ENCODE measurements around the gene TPRA1.
A peak's percentile ranks its signal among the peaks of the same experiment; 100 is the strongest.

The TPRA1 gene

DNA sequence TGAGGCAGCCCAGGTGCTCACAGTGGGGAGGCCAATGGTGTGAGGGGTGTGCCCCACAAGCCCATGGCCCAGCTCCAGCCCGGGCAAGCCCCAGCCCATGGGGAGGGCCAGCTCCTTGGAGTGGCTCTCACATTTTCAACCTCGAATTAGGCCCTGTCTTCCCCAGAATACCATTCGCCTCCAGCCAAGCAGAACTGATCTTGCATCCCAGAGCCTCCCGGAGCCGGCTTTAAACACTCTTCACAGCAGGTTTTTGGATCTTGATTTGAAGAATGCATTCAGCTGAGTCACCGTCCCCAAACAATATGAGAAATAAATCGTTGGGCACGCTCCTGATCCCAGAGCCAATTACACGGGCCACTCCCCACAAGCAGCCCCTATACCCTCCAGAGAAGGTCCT, 23.7 kb downstream of the TPRA1 start:
- H3K4me1 Mint-ChIP-seq = no peaks in the 10 kb centered on the region
- ATAC-seq = no peak
- H3K4me3 Mint-ChIP-seq = no peak overlapping the region
- peaks cover 14% of the 10 kb centered on the region for H3K36me3 Mint-ChIP-seq
- no peaks in the 10 kb centered on the region for H3K9me3 Mint-ChIP-seq
- DNase-seq (ENCODE audit: low spot score in 2 of 2) = no peak
- H3K27ac Mint-ChIP-seq = no peak overlapping the region

DNA sequence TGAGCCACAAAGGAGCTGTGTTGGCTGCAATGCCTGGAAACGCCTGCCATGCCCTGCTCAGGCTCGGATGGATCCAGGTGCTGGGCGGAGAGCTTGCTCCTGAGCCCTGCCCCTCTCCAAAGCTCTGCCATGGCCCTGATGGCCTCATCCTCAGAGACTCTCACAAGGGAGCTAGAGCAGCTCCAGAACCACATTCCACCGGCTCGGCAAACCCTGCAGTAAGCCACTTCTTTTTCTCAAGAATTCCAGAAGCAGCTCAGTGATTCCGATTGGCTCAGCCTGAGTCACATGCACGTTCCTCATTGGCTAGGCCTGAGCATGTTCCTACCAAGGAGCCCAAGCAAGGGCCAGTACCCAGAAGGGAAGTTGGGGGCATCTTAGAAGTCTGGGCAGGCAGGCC, 24.8 kb downstream of the TPRA1 start:
- Mint-ChIP-seq H3K4me3 (no peak overlapping the region), H3K27ac (no peak overlapping the region), H3K36me3 (peaks cover 5% of the 10 kb centered on the region), H3K9me3 (peaks cover under 1% of the 10 kb centered on the region), H3K4me1 (peaks cover 1% of the 10 kb centered on the region)
- DNase-seq (ENCODE audit: low spot score in 2 of 2) = no peak
- ATAC-seq = no peak

DNA sequence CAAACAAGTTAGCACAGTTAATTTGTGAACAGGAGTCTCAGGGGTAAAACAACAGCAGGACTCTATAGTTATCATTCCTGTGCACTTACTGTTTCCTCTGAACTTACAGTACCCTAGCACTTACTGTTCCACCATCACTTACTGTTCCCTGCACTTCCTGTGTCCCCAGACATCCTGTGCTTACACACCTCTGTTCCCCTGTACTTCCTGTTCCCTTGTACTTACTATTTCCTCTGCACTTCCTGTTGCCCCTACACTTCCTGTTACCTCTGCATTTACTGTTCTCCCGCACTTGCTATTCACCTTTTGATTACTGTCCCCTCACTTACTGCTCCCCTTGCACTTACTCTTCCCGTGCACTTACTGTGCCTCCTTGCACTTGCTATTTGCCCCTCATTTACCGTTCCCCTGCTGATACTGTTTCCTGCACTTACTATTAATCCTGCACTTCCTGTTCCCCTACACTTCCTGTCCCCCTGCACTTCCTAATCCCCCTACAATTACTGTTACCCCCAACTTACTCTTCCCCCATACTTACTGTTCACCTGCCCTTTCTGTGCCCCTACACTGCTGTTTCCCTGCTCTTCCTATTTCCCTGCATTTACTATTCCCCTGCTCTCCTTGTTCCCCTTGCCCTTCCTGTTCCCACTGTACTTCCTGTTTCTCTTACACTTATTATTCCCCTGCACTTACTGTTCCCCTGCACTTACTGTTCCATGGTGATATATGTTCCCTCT, 30.3 kb downstream of the TPRA1 start:
- Mint-ChIP-seq H3K27ac (no peak overlapping the region), H3K4me1 (peaks cover 12% of the 10 kb centered on the region), H3K4me3 (no peak overlapping the region), H3K36me3 (peaks cover 4% of the 10 kb centered on the region), H3K9me3 (peaks cover 11% of the 10 kb centered on the region)
- no peak for DNase-seq (ENCODE audit: low spot score in 2 of 2)
- ATAC-seq = no peak

DNA sequence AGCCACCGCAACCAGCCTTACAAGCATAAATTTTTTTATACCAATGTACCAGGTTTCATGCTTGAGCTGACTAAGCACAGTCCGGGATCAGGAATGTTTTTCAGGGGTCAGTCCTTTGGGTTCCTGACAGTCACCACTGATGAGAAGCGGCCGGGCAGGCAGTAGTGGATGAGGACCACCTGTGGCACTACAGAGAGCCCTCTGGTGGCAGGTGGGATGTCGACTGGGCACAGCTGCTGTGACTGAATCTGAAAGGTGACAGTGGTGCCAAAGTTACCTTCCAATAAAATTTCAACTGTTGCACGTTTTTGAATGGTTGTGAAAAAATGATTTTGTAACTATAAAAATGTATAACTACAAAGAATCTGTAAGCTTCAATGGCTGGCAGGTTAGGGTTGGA, 34.0 kb downstream of the TPRA1 start:
- H3K4me1 Mint-ChIP-seq = peaks cover 12% of the 10 kb centered on the region
- no peak for DNase-seq (ENCODE audit: low spot score in 2 of 2)
- ATAC-seq = no peak
- H3K9me3 Mint-ChIP-seq = peaks cover 11% of the 10 kb centered on the region
- H3K4me3 Mint-ChIP-seq = no peak overlapping the region
- no peak overlapping the region for H3K27ac Mint-ChIP-seq
- H3K36me3 Mint-ChIP-seq = no peaks in the 10 kb centered on the region

DNA sequence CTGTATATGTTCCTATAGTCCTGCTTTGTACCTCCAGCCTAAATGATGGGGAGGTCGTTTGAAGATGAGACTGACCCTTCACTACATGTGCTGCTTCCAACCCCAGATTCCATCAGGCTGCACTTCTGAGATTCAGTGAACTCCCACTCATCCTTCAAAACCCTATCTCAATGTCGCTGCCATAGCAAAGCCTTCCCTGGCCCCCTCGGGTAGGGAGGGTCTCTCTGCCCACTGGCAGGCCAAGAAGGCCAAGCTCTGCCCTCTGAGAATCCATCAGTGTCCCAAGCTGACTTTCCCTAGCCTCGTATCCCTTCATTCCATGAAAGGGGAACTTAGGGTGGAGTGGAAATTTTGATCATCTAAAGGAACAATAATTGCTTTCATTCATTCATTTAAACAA, 35.4 kb downstream of the TPRA1 start:
- Mint-ChIP-seq H3K27ac (no peak overlapping the region), H3K36me3 (no peaks in the 10 kb centered on the region), H3K9me3 (peaks cover 5% of the 10 kb centered on the region), H3K4me3 (no peak overlapping the region), H3K4me1 (peaks cover 5% of the 10 kb centered on the region)
- ATAC-seq = no peak
- DNase-seq (ENCODE audit: low spot score in 2 of 2) = no peak

DNA sequence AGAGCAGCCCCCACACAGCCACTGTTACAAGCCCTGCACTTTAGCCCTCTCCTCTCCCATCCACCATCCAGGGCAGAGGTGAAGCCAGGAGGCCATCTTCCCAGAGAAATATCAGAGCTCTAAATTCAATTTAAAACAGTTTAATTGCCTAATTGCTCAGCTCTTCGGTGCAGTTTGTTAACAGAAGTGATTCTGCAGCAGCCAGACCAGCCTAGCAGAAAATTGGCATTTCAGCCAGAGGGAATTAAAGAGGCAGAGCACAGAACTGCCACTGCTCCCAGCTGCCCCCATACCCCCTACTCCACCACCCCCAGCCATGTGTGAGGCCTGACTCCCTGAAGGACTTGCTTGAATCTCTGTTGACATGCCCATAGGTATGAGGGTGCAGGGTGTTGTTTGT, 38.5 kb downstream of the TPRA1 start:
- no peak for DNase-seq (ENCODE audit: low spot score in 2 of 2)
- Mint-ChIP-seq H3K9me3 (no peaks in the 10 kb centered on the region), H3K36me3 (no peaks in the 10 kb centered on the region), H3K4me3 (no peak overlapping the region), H3K27ac (no peak overlapping the region), H3K4me1 (peaks cover 10% of the 10 kb centered on the region)
- ATAC-seq = no peak

DNA sequence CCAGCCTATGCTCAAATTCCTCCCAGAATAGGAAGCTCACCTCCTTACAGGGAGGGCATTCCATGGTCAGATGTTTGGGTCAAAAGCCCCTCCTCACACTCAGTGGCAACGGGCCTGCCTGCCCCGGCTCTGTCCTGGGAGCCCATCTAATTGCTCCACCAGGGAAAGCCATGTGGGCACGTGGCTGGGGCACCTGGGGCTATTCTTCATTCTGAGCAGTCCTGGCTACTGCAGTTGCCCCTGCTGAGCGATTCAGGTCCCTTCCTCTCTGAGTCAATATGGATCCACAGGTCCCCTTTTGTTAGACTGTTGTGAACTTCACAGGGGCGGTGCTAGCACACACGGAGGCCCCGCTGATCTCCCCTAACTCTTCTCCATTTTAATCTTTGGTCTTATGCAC, 39.4 kb downstream of the TPRA1 start:
- ATAC-seq (no peak), DNase-seq (ENCODE audit: low spot score in 2 of 2) (no peak)
- Mint-ChIP-seq H3K9me3 (no peaks in the 10 kb centered on the region), H3K36me3 (no peaks in the 10 kb centered on the region), H3K27ac (no peak overlapping the region), H3K4me3 (no peak overlapping the region), H3K4me1 (peaks cover 17% of the 10 kb centered on the region)

DNA sequence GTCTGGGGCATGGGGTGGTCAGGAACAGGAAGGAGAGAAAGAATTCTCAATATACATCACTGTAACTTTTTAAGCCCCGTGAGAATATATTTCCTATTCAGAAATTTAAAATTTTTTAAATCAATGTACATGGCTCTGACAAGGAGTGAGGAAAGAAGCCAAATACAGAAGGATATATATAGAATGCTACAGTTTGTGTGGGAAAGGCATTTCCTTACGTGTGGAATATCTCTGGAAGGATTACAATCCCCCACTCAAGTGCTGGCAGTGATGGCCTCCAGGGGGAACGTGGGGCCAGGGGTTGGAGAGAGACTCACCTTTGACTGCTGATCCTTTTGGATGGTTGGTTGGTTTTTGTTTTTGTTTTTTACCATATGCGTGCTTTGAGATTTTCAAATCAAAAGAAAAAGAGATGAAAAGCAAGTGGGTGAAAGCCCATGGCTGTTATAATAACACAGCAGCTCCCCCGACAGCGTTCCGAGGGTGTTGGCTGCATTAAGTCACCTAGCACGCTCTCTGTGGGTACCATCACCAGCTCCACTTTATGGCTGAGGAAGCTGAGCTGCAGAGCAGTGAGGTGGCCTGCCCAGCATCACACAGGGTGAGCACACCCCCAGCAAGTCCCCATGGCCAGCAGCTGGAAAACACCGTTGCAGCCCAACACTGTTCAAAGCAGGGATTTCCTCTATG, 39.9 kb downstream of the TPRA1 start:
- DNase-seq (ENCODE audit: low spot score in 2 of 2) = no peak
- H3K36me3 Mint-ChIP-seq = no peaks in the 10 kb centered on the region
- peaks cover 17% of the 10 kb centered on the region for H3K4me1 Mint-ChIP-seq
- no peak overlapping the region for H3K27ac Mint-ChIP-seq
- no peaks in the 10 kb centered on the region for H3K9me3 Mint-ChIP-seq
- H3K4me3 Mint-ChIP-seq = no peak overlapping the region
- no peak for ATAC-seq

DNA sequence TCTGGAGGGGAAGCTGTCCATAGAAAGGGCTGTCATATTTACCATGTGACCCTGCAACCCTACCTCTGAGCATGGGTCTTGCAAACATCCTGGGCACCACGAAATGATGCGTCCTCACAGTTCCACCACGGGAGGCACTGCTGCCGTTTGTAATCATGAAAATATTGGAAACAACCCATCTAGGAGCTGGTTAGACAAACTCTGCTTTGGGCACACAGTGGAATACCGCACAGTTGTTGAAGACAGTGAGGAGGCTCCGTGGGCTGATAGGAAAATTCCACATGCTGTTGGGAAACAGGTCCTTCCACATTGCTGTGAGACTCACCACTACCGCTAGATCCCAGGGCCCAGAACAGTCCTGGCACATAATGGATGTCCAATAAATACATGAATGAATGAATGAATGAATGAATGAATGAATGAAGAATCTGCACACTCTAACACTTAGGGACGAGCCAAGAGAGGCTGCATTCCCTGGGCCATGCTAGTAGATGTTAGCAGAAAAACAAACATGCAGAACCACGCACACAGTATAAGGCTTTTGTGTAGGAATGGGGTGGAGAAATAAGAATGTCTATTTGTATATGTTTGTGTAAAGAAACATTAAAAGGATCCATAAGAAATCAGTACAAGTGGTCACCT, 40.6 kb downstream of the TPRA1 start:
- H3K27ac Mint-ChIP-seq = no peak overlapping the region
- ATAC-seq (no peak), DNase-seq (ENCODE audit: low spot score in 2 of 2) (no peak)
- peaks cover 17% of the 10 kb centered on the region for H3K4me1 Mint-ChIP-seq
- H3K36me3 Mint-ChIP-seq = no peaks in the 10 kb centered on the region
- H3K9me3 Mint-ChIP-seq = no peaks in the 10 kb centered on the region
- no peak overlapping the region for H3K4me3 Mint-ChIP-seq

DNA sequence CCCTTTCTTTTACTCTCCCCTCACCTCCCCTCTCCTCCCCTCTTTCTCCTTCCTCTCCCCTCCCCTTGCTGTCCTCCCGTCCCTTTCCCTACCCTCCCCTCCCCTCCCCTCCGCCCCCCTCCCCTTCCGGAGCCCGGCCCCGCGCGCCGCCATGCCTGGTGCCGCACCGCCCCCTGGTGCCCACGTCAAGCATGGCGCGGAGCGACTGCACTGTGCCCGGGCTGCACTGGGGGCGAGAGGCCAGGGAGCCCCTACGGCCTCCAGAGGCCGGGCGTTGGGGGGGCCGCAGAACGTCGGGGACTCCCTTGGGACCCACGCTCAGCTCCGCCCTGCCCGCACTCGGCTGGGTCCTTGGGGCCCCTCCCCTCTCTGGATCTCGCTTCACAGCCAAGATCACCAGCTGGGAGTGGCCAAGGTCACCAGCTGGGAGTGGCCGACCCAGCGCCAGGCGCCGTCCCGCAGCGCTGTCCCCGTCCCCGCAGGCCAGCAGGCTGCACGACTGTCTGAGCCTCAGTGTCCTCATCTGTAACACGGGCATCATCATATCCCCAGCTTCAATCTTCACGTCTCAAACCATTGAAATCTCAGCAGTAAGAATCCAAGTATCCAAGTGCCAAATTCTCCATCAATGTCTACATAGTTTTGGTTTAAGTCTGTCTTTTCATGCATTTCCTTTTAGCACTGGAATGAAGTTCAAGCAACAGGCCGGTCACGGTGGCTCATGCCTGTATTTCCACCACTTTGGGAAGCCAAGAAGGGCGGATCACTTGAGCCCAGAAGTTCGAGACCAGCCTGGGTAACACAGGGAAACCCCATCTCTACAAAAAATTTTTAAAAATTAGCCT, 42.5 kb downstream of the TPRA1 start:
- ATAC-seq (peak; percentile 87), DNase-seq (ENCODE audit: low spot score in 2 of 2) (peak; percentile 85 to 87)
- Mint-ChIP-seq H3K27ac (peak overlapping the region; percentile 51), H3K36me3 (no peaks in the 10 kb centered on the region), H3K9me3 (no peaks in the 10 kb centered on the region), H3K4me3 (peak overlapping the region; percentile 75), H3K4me1 (peaks cover 17% of the 10 kb centered on the region)

DNA sequence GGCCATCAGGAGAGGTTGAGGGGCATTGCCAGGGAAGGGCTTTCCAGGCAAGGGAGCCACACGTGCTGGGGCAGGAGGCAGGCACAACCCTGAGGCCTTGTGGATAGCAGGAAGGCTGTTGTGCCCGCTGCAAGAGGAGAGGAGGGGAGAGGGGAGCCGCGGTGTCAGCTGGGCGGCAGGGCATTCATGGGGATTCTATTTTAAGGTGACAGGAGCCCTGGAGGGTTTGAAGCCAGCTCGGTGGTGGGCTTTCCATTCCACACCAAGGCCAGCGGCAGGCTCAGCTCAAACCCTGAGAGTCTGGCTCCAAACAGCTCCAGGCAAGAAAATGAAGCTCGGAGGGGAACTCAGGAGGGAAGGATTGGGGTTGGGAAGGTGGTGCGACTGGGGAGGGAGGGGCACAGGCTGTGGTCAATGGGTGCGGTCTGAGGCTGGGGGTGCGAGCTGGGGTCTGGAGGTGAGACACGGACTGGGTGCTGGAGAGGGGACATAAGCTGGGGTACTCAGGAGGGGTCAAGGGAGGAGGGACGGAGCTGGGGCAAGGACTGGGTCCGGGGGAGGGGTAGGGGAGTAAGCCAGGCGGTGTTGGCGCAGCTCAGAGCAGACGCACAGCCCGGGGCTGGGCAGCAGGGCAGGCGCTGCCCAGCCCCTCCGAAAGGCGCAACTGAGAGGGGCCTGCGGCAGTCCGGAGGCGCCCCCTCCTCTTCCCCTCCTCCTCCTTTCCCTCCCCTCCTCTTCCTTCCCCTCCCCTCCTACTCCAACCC, 43.4 kb downstream of the TPRA1 start:
- DNase-seq (ENCODE audit: low spot score in 2 of 2) = no peak
- Mint-ChIP-seq H3K4me1 (peaks cover 17% of the 10 kb centered on the region), H3K36me3 (no peaks in the 10 kb centered on the region), H3K27ac (peak overlapping the region; percentile 91), H3K9me3 (no peaks in the 10 kb centered on the region), H3K4me3 (peak overlapping the region; percentile 75)
- ATAC-seq = no peak

DNA sequence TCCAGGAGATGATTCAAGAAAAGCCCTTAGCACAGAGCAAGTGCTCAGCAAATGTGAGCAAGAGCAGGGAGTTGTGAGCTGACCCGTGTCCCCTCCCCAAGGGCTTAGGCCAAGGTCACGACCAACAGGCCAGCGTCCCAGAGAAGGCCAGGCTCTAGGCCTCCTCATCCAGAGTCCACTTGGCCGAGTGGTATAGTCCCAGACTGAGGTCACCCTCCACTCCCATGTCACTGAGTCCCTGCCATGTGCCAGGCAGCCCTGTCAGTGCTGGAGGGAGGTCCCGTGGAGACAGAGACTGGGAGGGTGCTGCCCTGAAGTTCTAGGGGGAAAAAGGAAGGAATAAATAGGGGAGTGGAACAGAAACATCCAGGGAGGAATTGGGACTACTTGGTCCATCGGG, 44.0 kb downstream of the TPRA1 start:
- Mint-ChIP-seq H3K27ac (peak overlapping the region; percentile 91), H3K9me3 (no peaks in the 10 kb centered on the region), H3K4me1 (peaks cover 17% of the 10 kb centered on the region), H3K4me3 (peak overlapping the region; percentile 75), H3K36me3 (no peaks in the 10 kb centered on the region)
- no peak for ATAC-seq
- no peak for DNase-seq (ENCODE audit: low spot score in 2 of 2)

DNA sequence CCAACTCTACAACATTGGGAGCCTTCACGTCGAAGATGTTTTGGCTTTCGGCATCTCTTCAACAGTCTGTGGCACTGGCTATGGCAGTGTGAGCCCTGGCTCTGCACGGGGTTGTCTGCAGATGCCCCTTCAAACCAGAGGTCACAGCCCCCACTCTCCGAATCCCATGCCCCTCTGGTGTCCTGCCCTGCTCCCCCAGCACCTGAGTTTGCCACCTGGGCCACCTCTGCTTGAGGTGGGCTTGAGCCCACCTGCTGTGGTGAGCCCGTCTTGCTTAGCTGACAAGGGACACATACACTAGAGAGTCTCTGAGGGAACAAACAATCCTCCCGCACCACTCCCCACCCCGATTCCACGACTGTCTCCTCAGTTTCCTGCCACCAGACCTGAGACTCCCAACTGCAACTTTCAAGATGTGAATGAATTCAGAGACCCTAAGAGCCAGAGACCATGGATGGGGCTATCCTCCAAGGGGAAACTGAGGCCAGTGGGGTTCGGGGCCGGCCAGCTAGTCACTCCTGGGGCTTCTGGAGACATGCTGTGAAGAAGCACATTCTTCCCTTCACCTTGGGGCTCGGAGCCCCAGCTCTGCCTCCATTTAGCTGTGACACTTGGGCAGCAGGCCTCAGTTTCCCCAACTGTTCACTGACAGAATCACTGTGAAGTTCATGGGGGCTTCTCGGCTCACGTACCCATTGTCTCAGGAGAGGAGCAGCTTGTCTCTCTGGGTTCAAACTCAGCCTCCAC, 44.6 kb downstream of the TPRA1 start:
- ATAC-seq (no peak), DNase-seq (ENCODE audit: low spot score in 2 of 2) (no peak)
- Mint-ChIP-seq H3K4me3 (no peak overlapping the region), H3K36me3 (no peaks in the 10 kb centered on the region), H3K9me3 (no peaks in the 10 kb centered on the region), H3K27ac (no peak overlapping the region), H3K4me1 (peaks cover 17% of the 10 kb centered on the region)

DNA sequence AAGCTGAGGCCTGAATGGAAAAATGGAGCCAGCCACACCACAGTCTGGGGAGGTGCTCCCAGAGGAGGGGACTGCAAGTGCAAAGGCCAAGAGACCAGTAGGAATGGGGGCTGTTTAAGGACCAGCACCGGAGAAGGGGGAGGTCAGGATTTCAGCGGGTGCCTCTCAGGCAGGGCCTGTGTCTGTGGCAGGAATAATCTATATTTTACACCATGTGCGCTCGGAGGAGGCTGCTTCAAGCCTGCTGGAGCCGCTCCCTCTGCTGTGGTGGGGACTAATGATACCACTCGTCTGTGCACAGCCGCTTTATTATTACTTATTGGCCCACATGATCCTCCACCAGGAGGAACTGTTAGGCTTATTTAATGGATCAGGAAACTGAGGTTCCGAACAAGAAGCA, 45.3 kb downstream of the TPRA1 start:
- Mint-ChIP-seq H3K4me3 (no peak overlapping the region), H3K27ac (no peak overlapping the region), H3K36me3 (no peaks in the 10 kb centered on the region), H3K9me3 (no peaks in the 10 kb centered on the region), H3K4me1 (peaks cover 17% of the 10 kb centered on the region)
- no peak for ATAC-seq
- DNase-seq (ENCODE audit: low spot score in 2 of 2) = no peak
